Lower lobe of right lung (tissue), 2 donors: ENCODE data around the gene NPY5R. TPM values are rescaled to one million over a fixed set of nuclear protein-coding genes. Genes with fewer than 3 reads are reported as not detected.

Source experiments
- ATAC-seq, 2 donors: fragments of 200-7000 bp; cut with Tn5 transposase; one replicate each; pipeline ENCODE4 v1.9.1; 2020 to 2022; ENCODE audit warnings: mild to moderate bottlenecking in 2 of 2, moderate library complexity in 2 of 2
- DNase-seq: peaks from one replicate; pipeline ENCODE4 v3.0.0-alpha.2; 2020
- H3K27ac ChIP-seq: fragments of 200-600 bp; one replicate; pipeline ENCODE4 v1.8.0; 2022
- H3K27me3 ChIP-seq: fragments of 200-600 bp; one replicate; pipeline ENCODE4 v1.8.0; 2022; ENCODE audit warnings: low read depth
- H3K36me3 ChIP-seq: fragments of 200-600 bp; one replicate; pipeline ENCODE4 v1.8.0; 2022; ENCODE audit warnings: mild to moderate bottlenecking
- H3K4me1 ChIP-seq: fragments of 200-600 bp; one replicate; pipeline ENCODE4 v1.8.0; 2022
- H3K4me3 ChIP-seq: fragments of 200-600 bp; one replicate; pipeline ENCODE4 v1.8.0; 2022; ENCODE audit warnings: mild to moderate bottlenecking
- H3K9me3 ChIP-seq: fragments of 200-600 bp; one replicate; pipeline ENCODE4 v1.8.0; 2022
- CTCF ChIP-seq: fragments of 200-600 bp; IDR thresholded peaks from one replicate; pipeline ENCODE4 v1.8.0; 2022; ENCODE audit warnings: antibody characterized with exemption, mild to moderate bottlenecking
- intact Hi-C: fragments of 100-400 bp; cut with DNase I; formaldehyde crosslinking; loops from one replicate; pipeline ENCODE4 v1.11.0; 2022
- long read RNA-seq: library from polyadenylated mRNA; unstranded; transcript quantifications from one replicate; pipeline ENCODE4 v2.0.0, GENCODE V29; 2021
- total RNA-seq: library from RNA; stranded (reverse); fragmentation: NEBNext Ultra II Directional; extraction: Animal tissue kit (Norgen Biotek cat#: 25700); gene quantifications from one replicate; pipeline ENCODE4 v1.2.1, GENCODE V29; 2021
- donor health status: DM: no; HTN: yes; CAD: no; lungs with severe emphysema.

The NPY5R gene
- not detected for total RNA-seq
- long read RNA-seq: 0 reads

- peaks cover 39% of the 10 kb centered on the region for H3K27me3 ChIP-seq
- peak within 1 kb of the TSS; percentile 43 for H3K4me3 ChIP-seq
- ATAC-seq: peak; percentile 65 to 70
- H3K27ac ChIP-seq: no peak within 1 kb of the TSS
- TF ChIP-seq CTCF: no peak
- no peak for DNase-seq
- H3K4me1 ChIP-seq: peaks cover 12% of the 10 kb centered on the region
- no peaks in the 10 kb centered on the region for H3K9me3 ChIP-seq
- no peaks in the 10 kb centered on the region for H3K36me3 ChIP-seq
- intact Hi-C loops: no loop called here
Observed at GRCh38 chr4:163343604-163344146, at the start of gene NPY5R. NPY5R (plus strand) TSS chr4:163343892; CDS start chr4:163350274, 6,382 bp downstream.

- H3K27ac ChIP-seq: no peak overlapping the region
- DNase-seq: no peak
- intact Hi-C loops: no loop called here
- ATAC-seq: no peak
- no peak for TF ChIP-seq CTCF
- H3K4me1 ChIP-seq: no peaks in the 10 kb centered on the region
- no peaks in the 10 kb centered on the region for H3K36me3 ChIP-seq
- H3K4me3 ChIP-seq: no peak overlapping the region
- no peaks in the 10 kb centered on the region for H3K9me3 ChIP-seq
- H3K27me3 ChIP-seq: no peaks in the 10 kb centered on the region
Observed at GRCh38 chr4:163295138-163295537, 48.6 kb upstream of the NPY5R start.

GRCh38 chr4:163300445-163300844 lies 43.2 kb upstream of the NPY5R start:
- Histone ChIP-seq H3K36me3 (no peaks in the 10 kb centered on the region), H3K27ac (no peak overlapping the region), H3K27me3 (no peaks in the 10 kb centered on the region), H3K9me3 (no peaks in the 10 kb centered on the region), H3K4me1 (no peaks in the 10 kb centered on the region), H3K4me3 (no peak overlapping the region)
- TF ChIP-seq CTCF: no peak
- intact Hi-C loops: no loop called here
- DNase-seq: no peak
- ATAC-seq: no peak

GRCh38 chr4:163303069-163303468 lies 40.6 kb upstream of the NPY5R start:
- intact Hi-C loops: no loop called here
- no peak overlapping the region for H3K4me3 ChIP-seq
- no peaks in the 10 kb centered on the region for H3K4me1 ChIP-seq
- no peaks in the 10 kb centered on the region for H3K27me3 ChIP-seq
- ATAC-seq: no peak
- no peak for TF ChIP-seq CTCF
- H3K9me3 ChIP-seq: no peaks in the 10 kb centered on the region
- H3K36me3 ChIP-seq: no peaks in the 10 kb centered on the region
- no peak overlapping the region for H3K27ac ChIP-seq
- DNase-seq: no peak

GRCh38 chr4:163309466-163309865 lies 34.2 kb upstream of the NPY5R start:
- TF ChIP-seq CTCF: no peak
- Histone ChIP-seq H3K27ac (no peak overlapping the region), H3K4me1 (no peaks in the 10 kb centered on the region), H3K27me3 (no peaks in the 10 kb centered on the region), H3K9me3 (no peaks in the 10 kb centered on the region), H3K4me3 (no peak overlapping the region), H3K36me3 (no peaks in the 10 kb centered on the region)
- intact Hi-C loops: no loop called here
- DNase-seq (no peak), ATAC-seq (no peak)

GRCh38 chr4:163317110-163317509 lies 26.6 kb upstream of the NPY5R start:
- intact Hi-C loops: no loop called here
- no peaks in the 10 kb centered on the region for H3K4me1 ChIP-seq
- no peaks in the 10 kb centered on the region for H3K27me3 ChIP-seq
- no peaks in the 10 kb centered on the region for H3K36me3 ChIP-seq
- H3K4me3 ChIP-seq: no peak overlapping the region
- ATAC-seq: no peak
- no peak for TF ChIP-seq CTCF
- H3K9me3 ChIP-seq: peaks cover 19% of the 10 kb centered on the region
- H3K27ac ChIP-seq: no peak overlapping the region
- no peak for DNase-seq
